GM23338 (cell line): Measurements from ENCODE around the gene CCDC102A. TPM values are rescaled to one million over a fixed set of nuclear protein-coding genes. Genes with fewer than 3 reads are reported as not detected.
A peak's percentile ranks its signal among the peaks of the same experiment; 100 is the strongest.

Experiments
- ATAC-seq: fragments of 200-7000 bp; cut with Tn5 transposase; 3 replicates; pipeline ENCODE4 v1.9.1; 2020
- DNase-seq: peaks from one replicate; pipeline ENCODE4 v3.0.0-alpha.2; 2015; ENCODE audit warnings: low spot score
- H2AFZ ChIP-seq: fragments of 200-600 bp; sonication (generic); 2 replicates; pipeline ENCODE4 v1.8.0; 2016; ENCODE audit warnings: antibody characterized with exemption, mild to moderate bottlenecking, moderate library complexity
- H3F3A ChIP-seq: fragments of 200-600 bp; sonication (generic); replicated peaks from 2 replicates; pipeline ENCODE4 v1.8.0; 2017; ENCODE audit warnings: antibody characterized with exemption, mixed run types, low read depth
- H3K27ac ChIP-seq: fragments of 200-600 bp; sonication (generic); 2 replicates; pipeline ENCODE4 v1.6.1; 2016; ENCODE audit warnings: low read depth
- H3K27me3 ChIP-seq: fragments of 200-600 bp; sonication (generic); 2 replicates; pipeline ENCODE4 v1.8.0; 2016; ENCODE audit warnings: mild to moderate bottlenecking, mixed run types, moderate library complexity; ENCODE audit not compliant: insufficient read depth
- H3K36me3 ChIP-seq: fragments of 200-600 bp; sonication (generic); 2 replicates; pipeline ENCODE4 v1.8.0; 2016; ENCODE audit warnings: mild to moderate bottlenecking; ENCODE audit not compliant: insufficient read depth
- H3K4me1 ChIP-seq: fragments of 200-600 bp; sonication (generic); 2 replicates; pipeline ENCODE4 v1.8.0; 2016; ENCODE audit warnings: mild to moderate bottlenecking, moderate library complexity; ENCODE audit not compliant: insufficient read depth
- H3K4me2 ChIP-seq: fragments of 200-600 bp; sonication (generic); 2 replicates; pipeline ENCODE4 v1.7.1; 2017; ENCODE audit warnings: mixed run types
- H3K4me3 ChIP-seq: fragments of 200-600 bp; sonication (generic); 2 replicates; pipeline ENCODE4 v1.6.1; 2016; ENCODE audit warnings: mixed run types
- H3K79me2 ChIP-seq: fragments of 200-600 bp; sonication (generic); replicated peaks from 2 replicates; pipeline ENCODE4 v1.8.0; 2017; ENCODE audit warnings: mild to moderate bottlenecking; ENCODE audit not compliant: insufficient read depth
- H3K9me2 ChIP-seq: fragments of 200-600 bp; sonication (generic); 2 replicates; pipeline ENCODE4 v1.8.0; 2017; ENCODE audit not compliant: insufficient read depth
- H4K20me1 ChIP-seq: fragments of 200-600 bp; sonication (generic); replicated peaks from 2 replicates; pipeline ENCODE4 v1.8.0; 2017; ENCODE audit warnings: mild to moderate bottlenecking; ENCODE audit not compliant: insufficient read depth
- H3K27ac Mint-ChIP-seq: 2 replicates; pipeline ENCODE4 v1.8.0; 2020; ENCODE audit warnings: inconsistent platforms, mild to moderate bottlenecking, moderate library complexity, mixed read lengths
- H3K27me3 Mint-ChIP-seq: 3 replicates; pipeline ENCODE4 v1.8.0; 2022; ENCODE audit warnings: low read depth, mild to moderate bottlenecking, moderate library complexity, mixed read lengths, inconsistent platforms; ENCODE audit not compliant: insufficient read depth, poor library complexity
- H3K36me3 Mint-ChIP-seq: 3 replicates; pipeline ENCODE4 v1.8.0; 2021; ENCODE audit warnings: low read depth, mild to moderate bottlenecking, inconsistent platforms, moderate library complexity, mixed read lengths
- H3K4me1 Mint-ChIP-seq: 3 replicates; pipeline ENCODE4 v1.8.0; 2020; ENCODE audit warnings: mild to moderate bottlenecking, inconsistent platforms, mixed read lengths
- H3K4me3 Mint-ChIP-seq: 3 replicates; pipeline ENCODE4 v1.8.0; 2021; ENCODE audit warnings: moderate library complexity, mild to moderate bottlenecking, inconsistent platforms, mixed read lengths
- H3K9me3 Mint-ChIP-seq: 3 replicates; pipeline ENCODE4 v1.8.0; 2020; ENCODE audit warnings: moderate library complexity, mild to moderate bottlenecking, inconsistent platforms, mixed read lengths
- CREB1 ChIP-seq: fragments of 250-450 bp; sonication (Bioruptor Pico); IDR thresholded peaks from 2 replicates; pipeline ENCODE4 v1.5.0; 2020; ENCODE audit warnings: low read depth, mild to moderate bottlenecking, moderate library complexity
- CTCF ChIP-seq, 2 experiments: fragments of 200-600 bp in 1 of 2; sonication (generic) in 1 of 2; conservative IDR thresholded peaks; 2 replicates each; pipeline versions ENCODE4 v1.5.1 to v1.6.1; 2016 to 2017; ENCODE audit warnings: antibody characterized with exemption in 2 of 2, low read depth in 2 of 2, mild to moderate bottlenecking in 2 of 2, moderate library complexity in 1 of 2
- ETS1 ChIP-seq: IDR thresholded peaks from 2 replicates; pipeline ENCODE4 v1.6.1; 2016; ENCODE audit warnings: antibody characterized with exemption
- EZH2phosphoT487 ChIP-seq: fragments of 200-600 bp; sonication (generic); IDR thresholded peaks from one replicate; pipeline ENCODE4 v1.8.1; 2018; ENCODE audit warnings: antibody characterized with exemption; ENCODE audit not compliant: unreplicated experiment
- JUNB ChIP-seq: IDR thresholded peaks from one replicate; pipeline ENCODE4 v1.6.1; 2016; ENCODE audit warnings: antibody characterized with exemption; ENCODE audit not compliant: unreplicated experiment
- POLR2AphosphoS5 ChIP-seq: IDR thresholded peaks from 2 replicates; pipeline ENCODE4 v1.6.1; 2016; ENCODE audit warnings: antibody characterized with exemption, low read depth
- REST ChIP-seq: IDR thresholded peaks from one replicate; pipeline ENCODE4 v1.6.1; 2018; ENCODE audit warnings: antibody characterized with exemption; ENCODE audit not compliant: unreplicated experiment
- polyA plus RNA-seq: library from polyadenylated mRNA; unstranded; fragments of >200 nt; fragmentation: Nextera tagmentation; extraction: Ambion mirVana; gene quantifications from 2 replicates; pipeline ENCODE4 v1.2.1, GENCODE V29; 2016
- total RNA-seq: library from RNA; depleted of rRNA; stranded (reverse); fragments of >200 nt; shearing (Covaris generic); gene quantifications from 2 replicates; pipeline ENCODE4 v1.2.3, GENCODE V29; 2014; rRNA removed

The CCDC102A gene
- total and polyA plus RNA-seq, 2 experiments from 2014 or later = 2.0 to 5.2 TPM

- no peak for TF ChIP-seq REST
These were observed 73.4 kb downstream of the CCDC102A start (continued) for GRCh38 chr16:57462978-57463362.

GRCh38 chr16:57462209-57462977 lies 74.0 kb downstream of the CCDC102A start, which contains the start of gene POLR2C:
POLR2C (plus strand) TSS chr16:57462679; CDS start chr16:57462725, 46 bp downstream.
- peak; percentile 91 for DNase-seq
- H3K4me2 ChIP-seq = peak within 1 kb of the TSS; percentile 96
- H3K4me1 ChIP-seq = peaks cover 9% of the 10 kb centered on the region; the same call in 1 of the 2 replicates
- peaks cover 3% of the 10 kb centered on the region for H3K27me3 Mint-ChIP-seq
- H4K20me1 ChIP-seq = peaks cover 8% of the 10 kb centered on the region
- peaks cover 40% of the 10 kb centered on the region for H3K36me3 Mint-ChIP-seq
- peaks cover 31% of the 10 kb centered on the region for H3K79me2 ChIP-seq
- no peaks in the 10 kb centered on the region for H3K27me3 ChIP-seq
- no peak within 1 kb of the TSS for H3K27ac ChIP-seq
- H3K36me3 ChIP-seq = peaks cover 29% of the 10 kb centered on the region
- no peaks in the 10 kb centered on the region for H3K9me2 ChIP-seq
- H3K4me3 Mint-ChIP-seq = peak within 1 kb of the TSS; percentile 98
- H3K27ac Mint-ChIP-seq = peak within 1 kb of the TSS; percentile 98
- no peaks in the 10 kb centered on the region for H3K9me3 Mint-ChIP-seq
- no peaks in the 10 kb centered on the region; the same call in 1 of the 2 replicates for H3F3A ChIP-seq
- peak within 1 kb of the TSS; percentile 98 for H3K4me3 ChIP-seq
- H2AFZ ChIP-seq = 0 out of 2 replicates have a peak within 1 kb of the TSS, but pooled peaks have one; percentile 63
- H3K4me1 Mint-ChIP-seq = peaks cover 8% of the 10 kb centered on the region; the same call in 2 of the 3 replicates
- peak; percentile 98 for ATAC-seq
- TF ChIP-seq ETS1 (peak; percentile 86), EZH2phosphoT487 (no peak), JUNB (no peak), POLR2AphosphoS5 (peak; percentile 98), CREB1 (peak; percentile 55), CTCF (conservative IDR thresholded peaks at IDR 0.05; ENCODE audit: low read depth in 2 of 2) (peak; percentile 71 to 90)

Other genes with a start within 250 kb of the CCDC102A start
- gene CCL22, start 177.8 kb downstream of the CCDC102A start, total RNA-seq = not detected in 2 replicates
- 0.19 and 0.42 TPM in 2 replicates for gene CCL22, start 177.8 kb downstream of the CCDC102A start, polyA plus RNA-seq
- gene CX3CL1, start 164.1 kb downstream of the CCDC102A start, total RNA-seq = 0.16 and 2.8 TPM in 2 replicates
- gene CX3CL1, start 164.1 kb downstream of the CCDC102A start, polyA plus RNA-seq = 0.24 and 0.30 TPM in 2 replicates
- gene CCL17, start 131.8 kb downstream of the CCDC102A start, total RNA-seq = not detected in 2 replicates
- gene CCL17, start 131.8 kb downstream of the CCDC102A start, polyA plus RNA-seq = not detected in 2 replicates
- 70.3 and 75.4 TPM in 2 replicates for gene CIAPIN1, start 89.2 kb downstream of the CCDC102A start, total RNA-seq
- 36.5 and 40.0 TPM in 2 replicates for gene CIAPIN1, start 89.2 kb downstream of the CCDC102A start, polyA plus RNA-seq
- gene COQ9, start 89.1 kb downstream of the CCDC102A start, total RNA-seq = 24.7 and 36.3 TPM in 2 replicates
- 26.6 and 28.6 TPM in 2 replicates for gene COQ9, start 89.1 kb downstream of the CCDC102A start, polyA plus RNA-seq
- 107 and 123 TPM in 2 replicates for gene POLR2C, start 73.9 kb downstream of the CCDC102A start, total RNA-seq
- gene POLR2C, start 73.9 kb downstream of the CCDC102A start, polyA plus RNA-seq = 36.4 and 37.6 TPM in 2 replicates
- gene DOK4, start 50.1 kb downstream of the CCDC102A start, total RNA-seq = 26.6 and 29.1 TPM in 2 replicates
- 11.4 and 12.9 TPM in 2 replicates for gene DOK4, start 50.1 kb downstream of the CCDC102A start, polyA plus RNA-seq
- 5.5 and 11.1 TPM in 2 replicates for gene ADGRG5, start 6.1 kb upstream of the CCDC102A start, total RNA-seq
- gene ADGRG5, start 6.1 kb upstream of the CCDC102A start, polyA plus RNA-seq = 2.2 and 2.6 TPM in 2 replicates
- gene ADGRG1, start 92.1 kb upstream of the CCDC102A start, total RNA-seq = 0.12 and 0.14 TPM in 2 replicates
- gene ADGRG1, start 92.1 kb upstream of the CCDC102A start, polyA plus RNA-seq = 0.09 and 0.47 TPM in 2 replicates
- not detected in 2 replicates for gene ADGRG3, start 131.7 kb upstream of the CCDC102A start, total RNA-seq
- gene ADGRG3, start 131.7 kb upstream of the CCDC102A start, polyA plus RNA-seq = not detected in 2 replicates
- gene DRC7, start 158.2 kb upstream of the CCDC102A start, total RNA-seq = not detected in 2 replicates
- not detected in 2 replicates for gene DRC7, start 158.2 kb upstream of the CCDC102A start, polyA plus RNA-seq
- gene KATNB1, start 199.2 kb upstream of the CCDC102A start, total RNA-seq = 65.9 and 68.6 TPM in 2 replicates
- gene KATNB1, start 199.2 kb upstream of the CCDC102A start, polyA plus RNA-seq = 28.3 and 31.4 TPM in 2 replicates